GM12873 (cell line): ENCODE measurements around the gene MLIP.

Experiments
- TF ChIP-seq, protein P1 (sequence below): IDR thresholded peaks from 2 replicates; pipeline ENCODE4 v1.5.1; 2012; ENCODE audit warnings: low read depth, mild to moderate bottlenecking, moderate library complexity, low read length, control low read depth; ENCODE audit not compliant: insufficient read depth; ENCODE audit errors: missing control alignments

Gene MLIP

GRCh38 chr6:54285595-54285994, 174.4 kb downstream of the MLIP start:
- TF ChIP-seq, protein P1, sequence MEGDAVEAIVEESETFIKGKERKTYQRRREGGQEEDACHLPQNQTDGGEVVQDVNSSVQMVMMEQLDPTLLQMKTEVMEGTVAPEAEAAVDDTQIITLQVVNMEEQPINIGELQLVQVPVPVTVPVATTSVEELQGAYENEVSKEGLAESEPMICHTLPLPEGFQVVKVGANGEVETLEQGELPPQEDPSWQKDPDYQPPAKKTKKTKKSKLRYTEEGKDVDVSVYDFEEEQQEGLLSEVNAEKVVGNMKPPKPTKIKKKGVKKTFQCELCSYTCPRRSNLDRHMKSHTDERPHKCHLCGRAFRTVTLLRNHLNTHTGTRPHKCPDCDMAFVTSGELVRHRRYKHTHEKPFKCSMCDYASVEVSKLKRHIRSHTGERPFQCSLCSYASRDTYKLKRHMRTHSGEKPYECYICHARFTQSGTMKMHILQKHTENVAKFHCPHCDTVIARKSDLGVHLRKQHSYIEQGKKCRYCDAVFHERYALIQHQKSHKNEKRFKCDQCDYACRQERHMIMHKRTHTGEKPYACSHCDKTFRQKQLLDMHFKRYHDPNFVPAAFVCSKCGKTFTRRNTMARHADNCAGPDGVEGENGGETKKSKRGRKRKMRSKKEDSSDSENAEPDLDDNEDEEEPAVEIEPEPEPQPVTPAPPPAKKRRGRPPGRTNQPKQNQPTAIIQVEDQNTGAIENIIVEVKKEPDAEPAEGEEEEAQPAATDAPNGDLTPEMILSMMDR: no peak

DNA sequence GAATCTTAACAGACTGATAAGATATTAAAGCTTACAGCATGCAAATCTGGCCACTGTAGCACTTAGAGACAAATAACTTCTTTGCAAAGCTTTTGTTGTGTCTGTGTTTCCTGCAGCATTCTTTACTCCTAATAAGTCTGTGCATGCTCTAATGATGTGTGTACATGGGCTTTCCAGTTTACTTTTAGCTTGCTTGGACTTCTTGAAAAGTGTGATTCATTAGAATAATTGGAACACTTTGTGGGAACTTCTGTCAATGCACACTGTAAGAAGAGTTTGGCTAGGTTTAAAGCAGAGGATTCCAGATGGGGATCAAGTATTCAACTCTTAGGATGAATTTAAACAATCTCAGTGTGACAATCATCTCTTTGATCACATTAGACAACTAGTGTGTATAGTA, 174.9 kb downstream of the MLIP start:
- TF ChIP-seq, protein P1: no peak

DNA sequence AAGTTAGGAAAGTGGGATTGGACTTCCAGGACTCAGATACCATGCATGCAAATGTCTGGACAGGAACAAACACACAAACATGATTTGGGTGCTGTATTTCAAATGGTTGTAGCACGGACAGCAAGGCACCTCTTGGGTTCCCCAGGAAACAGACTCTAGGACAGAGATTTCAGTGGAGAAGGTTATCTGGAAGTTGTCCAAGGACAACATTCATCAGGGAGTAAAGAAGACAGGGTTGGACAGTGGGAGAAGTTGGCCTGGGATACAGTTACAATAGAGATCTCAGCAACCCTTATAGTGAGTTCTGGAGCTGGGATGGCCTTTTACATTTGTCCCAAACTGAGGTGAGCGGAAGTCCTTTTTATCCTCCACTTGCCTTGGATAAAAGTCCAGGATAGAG, 177.2 kb downstream of the MLIP start:
- TF ChIP-seq, protein P1: no peak

DNA sequence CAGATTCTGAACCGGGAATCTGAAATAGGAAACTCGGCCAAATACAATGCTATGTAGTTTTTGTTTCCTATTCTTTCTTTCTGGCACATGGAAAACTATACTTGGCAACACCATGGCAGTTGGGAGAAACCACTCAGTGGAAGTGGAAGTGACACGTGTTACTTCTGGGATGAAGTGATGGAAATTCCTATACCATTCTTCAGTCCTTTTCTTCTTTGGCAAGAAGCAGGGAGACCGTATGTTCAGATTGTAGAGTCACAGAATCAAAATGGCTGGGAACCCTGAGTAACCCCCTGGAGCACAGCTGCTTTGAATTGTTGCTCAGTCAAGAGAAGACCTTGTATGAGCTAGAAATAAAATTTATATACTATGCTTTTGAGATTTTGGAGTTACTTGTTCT, 178.2 kb downstream of the MLIP start:
- TF ChIP-seq, protein P1: no peak

- TF ChIP-seq, protein P1: no peak
Observed at GRCh38 chr6:54291146-54291545, 179.9 kb downstream of the MLIP start.

- TF ChIP-seq, protein P1: no peak
Observed at GRCh38 chr6:54291738-54292137, 180.5 kb downstream of the MLIP start.

GRCh38 chr6:54294965-54295532, 183.8 kb downstream of the MLIP start:
- TF ChIP-seq, protein P1: no peak
